Stimulated activated CD8-positive, alpha-beta memory T cell treated with anti-CD3 and anti-CD28 coated beads, Interleukin-7, amount 100 ng/mL, for 24 hours (primary cell): ENCODE data around the gene STAT5B.
A peak's percentile ranks its signal among the peaks of the same experiment; 100 is the strongest.

ENCODE experiments used
- DNase-seq: peaks from one replicate; pipeline ENCODE4 v3.0.0-alpha.2; 2020; ENCODE audit warnings: low read depth

STAT5B gene

DNA sequence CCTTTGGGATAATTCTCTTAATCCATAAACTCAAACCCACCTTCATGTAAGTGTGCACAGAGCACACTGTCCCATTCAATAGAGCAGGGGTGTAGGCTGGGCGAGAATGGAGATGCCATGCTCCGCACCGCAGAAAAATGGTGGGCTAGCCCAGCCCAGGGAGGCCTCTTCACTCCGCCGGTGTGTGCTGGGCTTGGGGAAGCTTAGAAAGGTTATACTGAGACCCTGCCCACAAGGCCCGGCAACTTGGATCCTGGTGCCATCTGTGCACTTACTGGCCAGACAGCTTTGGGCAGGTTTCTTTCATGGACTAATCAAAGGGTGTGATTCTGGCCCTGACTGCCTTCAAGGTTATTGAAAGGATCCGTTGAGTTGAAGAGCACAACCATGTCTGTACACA, 8.4 kb upstream of the STAT5B start:
- DNase-seq = no peak

GRCh38 chr17:42284024-42284369, 7.8 kb upstream of the STAT5B start:
- DNase-seq = no peak

GRCh38 chr17:42283241-42284023, 7.2 kb upstream of the STAT5B start:
- no peak for DNase-seq

DNA sequence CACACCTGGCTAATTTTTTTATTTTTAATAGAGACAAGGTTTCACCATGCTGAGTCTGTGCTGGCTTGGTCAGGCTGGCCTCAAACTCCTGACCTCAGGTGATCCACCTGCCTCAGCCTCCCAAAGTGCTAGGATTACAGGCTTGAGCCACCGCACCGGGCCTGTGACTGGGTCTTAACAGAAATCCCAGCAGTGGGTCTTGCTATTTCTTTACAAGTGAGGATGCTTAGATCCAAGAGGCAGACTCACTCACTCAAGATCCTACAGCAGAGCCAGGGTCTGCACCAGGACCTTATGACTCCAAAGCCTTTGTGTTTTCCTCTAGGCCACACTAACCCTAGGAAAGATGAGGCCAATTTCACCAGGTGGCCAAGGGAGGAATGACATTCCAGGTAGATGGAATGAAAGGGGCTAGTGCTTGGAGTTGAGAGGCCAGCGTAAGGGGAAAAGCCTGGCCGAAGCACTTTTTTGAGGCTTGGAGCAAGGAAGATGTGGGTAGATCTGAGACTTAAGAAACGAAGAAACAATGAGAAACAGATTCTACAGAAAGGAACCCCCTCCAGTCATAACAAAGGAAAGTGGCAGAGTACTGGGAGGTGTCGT, 6.4 kb upstream of the STAT5B start:
- DNase-seq = no peak

DNA sequence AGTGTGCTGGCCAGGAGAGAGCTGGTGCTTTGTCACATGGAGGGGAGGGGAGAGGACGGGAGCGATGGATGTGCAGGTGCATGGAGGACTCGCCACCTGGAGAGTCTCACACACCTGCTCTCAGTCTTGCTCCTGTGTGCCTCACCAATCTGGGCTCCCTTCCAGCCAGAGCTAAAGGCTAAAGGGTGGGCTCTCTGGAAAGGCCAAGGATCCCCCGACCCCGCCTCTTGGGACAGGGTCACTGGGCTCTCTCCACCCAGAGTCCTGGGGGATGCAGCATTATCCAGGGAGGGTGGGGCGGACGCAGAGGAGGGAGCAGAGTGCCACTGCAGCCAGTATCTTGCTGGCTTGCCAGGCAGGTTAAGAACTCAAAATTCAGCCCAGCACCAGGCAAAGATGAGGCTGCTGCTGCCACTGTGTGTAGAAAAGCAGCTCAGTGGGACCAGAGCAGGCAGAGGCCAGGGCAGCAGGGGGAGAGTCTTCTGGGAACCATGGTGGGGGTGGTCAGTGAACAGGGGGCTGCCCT, 5.4 kb upstream of the STAT5B start:
- no peak for DNase-seq

DNA sequence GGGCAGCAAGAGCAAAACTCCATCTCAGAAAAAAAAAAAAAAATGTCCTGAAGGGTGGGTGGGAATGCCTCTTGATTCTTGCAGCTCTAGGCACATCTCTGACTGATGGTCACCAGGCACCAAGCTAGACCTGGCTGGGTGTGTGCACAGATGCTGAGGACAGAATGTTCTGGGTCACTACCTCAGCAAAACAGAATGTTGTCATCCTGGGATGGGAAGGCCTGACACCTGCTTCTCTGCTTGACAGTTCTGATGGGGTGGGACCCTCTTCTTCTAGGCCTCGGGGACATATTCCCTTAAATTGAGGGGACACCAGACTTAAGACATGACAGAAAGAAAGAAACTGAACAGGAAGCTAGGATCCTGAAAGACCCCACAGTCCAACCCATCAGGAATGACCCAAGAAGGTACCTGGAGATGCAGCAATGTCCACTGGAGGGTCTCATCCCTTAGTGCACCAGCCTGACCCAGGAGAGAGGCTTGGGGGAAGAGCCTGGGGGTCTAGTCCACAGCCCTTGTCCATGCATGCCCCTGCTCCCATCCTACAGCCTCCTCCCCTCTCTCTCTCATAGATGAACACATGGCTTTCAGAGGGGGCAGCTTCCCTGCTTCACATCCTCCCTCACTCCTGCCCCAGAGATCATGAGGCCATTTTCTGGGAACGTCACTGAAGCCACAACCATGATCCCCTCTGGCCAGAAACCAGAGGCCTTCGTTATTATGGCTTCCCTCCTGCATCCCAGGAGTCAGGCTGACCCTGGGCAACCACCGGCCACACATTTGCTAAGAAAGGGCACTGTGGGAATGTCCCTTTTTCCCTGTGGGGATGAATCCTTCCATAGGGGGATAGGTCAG, 3.8 kb upstream of the STAT5B start:
- DNase-seq = no peak

GRCh38 chr17:42277342-42277712, 1.1 kb upstream of the STAT5B start:
- no peak for DNase-seq

DNA sequence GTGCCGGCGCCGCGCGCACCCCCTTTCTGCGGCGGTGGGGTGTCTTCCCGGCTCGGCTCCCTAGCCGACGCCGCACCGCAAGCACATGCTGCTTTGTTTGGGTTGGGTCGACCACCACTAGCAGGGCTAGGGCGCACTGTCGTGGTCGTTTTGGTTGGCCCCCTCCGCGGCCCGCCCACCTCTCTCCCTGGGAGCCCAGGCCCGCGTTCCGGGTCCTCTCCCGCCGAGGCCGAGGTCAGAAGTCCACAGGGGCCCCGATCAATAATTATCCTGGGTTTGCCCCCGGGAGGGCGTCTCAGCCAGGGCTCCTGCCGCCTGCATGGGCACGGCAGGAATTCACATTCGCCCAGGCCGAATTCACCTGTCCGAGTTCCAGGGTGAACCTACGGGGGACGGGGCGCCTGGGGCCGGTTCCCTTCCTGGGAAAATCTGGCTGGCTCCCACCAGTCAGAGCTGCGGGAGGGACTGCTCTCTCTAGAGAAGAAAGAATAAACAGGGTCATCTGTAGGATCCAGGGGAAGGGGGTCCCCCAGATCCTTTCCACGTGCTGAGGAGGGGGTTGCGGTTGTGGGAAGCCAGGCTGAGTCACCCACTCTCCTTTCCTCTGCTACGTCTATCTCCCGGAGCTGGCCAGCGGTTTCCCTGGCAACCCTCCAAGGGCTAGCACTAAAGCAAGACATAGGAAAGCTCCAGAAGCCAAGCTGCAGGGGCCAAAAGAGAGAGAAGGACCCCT, 584 bp upstream of the STAT5B start:
- no peak for DNase-seq

DNA sequence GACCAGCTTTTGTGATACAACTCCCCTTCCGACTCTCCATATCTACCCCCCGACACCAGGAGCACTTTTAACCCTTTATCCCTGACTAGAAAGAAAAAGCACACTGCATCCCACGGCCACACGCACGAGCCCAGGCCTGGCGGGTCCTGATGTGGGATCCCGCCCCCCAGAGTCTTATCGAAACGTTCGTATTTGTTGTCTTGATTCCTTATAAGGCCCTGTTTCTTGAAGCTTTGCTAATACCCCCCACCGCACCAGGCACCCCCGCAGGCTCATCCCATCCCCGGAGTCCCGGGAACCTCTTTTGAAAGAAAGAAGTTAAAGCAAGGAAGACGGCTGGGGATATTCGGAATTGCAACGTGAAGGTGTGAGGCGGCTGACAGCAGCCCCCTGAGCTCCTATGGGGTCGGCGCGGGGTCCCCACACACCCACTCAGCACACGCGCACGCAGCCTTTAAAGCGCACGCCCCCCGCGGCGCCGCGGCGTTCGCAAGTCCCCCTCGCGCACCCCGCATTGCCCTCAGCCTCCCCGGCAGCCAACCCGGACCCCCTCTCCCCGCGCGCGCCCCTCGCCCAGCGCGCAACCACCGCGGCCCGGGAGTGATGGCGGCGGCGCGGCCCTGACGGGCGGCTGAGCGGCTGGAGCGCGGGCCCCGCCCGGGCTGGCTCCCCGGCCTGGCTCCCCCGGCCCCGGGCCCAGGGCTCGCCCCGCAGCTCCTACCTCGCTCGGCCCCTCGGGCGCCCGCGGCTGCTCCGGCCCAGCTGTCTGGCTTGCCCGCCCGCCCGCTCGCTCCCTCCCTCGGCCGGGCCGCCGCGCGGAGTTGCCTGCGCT, 448 bp downstream of the STAT5B start:
- DNase-seq = peak; percentile 14

DNA sequence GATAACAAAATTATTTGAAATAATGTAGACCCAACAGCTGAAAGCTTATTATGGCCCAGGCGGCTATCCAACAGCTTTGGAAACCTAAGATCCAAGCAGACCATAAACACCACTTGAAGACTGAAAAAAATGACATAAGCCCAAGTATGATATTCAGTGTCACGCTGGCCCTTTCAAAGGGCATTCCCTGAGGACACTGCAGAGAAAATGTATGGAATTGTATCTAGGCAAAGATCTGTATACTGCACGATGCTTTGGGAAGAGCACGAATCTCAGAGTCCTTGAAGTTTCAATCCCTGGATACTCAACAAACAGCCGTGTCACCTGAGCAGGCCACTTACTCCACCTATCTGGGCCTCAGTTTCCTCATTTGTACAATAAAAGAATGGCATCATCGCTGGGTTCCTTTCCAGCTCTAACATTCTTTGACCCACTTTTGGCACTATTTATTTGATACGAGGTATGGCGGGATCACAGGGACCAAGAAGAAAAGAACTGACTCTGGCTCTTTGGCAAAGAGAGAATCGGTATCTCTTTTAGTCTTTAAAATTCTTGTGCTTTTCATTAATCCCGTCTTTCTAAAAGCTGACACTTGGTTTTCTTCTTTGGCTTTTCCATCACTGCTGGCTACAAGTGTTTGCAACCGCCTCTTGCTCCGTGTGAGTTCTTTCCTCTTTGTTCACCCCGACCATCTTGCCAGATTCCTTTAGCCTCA, 1.2 kb downstream of the STAT5B start:
- no peak for DNase-seq

DNA sequence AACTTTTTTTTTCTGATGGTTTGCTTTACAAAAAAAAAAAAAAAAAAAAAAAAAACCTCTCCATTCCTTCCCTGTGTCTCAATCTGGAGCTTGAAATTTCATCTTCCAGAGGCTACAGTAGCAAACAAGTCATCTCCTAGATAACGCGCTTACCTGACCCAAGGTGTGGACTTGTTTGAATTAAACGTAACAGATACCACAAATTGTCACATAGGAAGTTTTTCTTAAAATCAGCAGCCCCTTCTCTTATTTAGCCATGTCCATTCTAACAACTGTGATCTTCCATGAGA, 2.0 kb downstream of the STAT5B start:
- DNase-seq = no peak

- DNase-seq = no peak
Measured at GRCh38 chr17:42273474-42274252, 2.5 kb downstream of the STAT5B start.

- DNase-seq = no peak
Measured at GRCh38 chr17:42272162-42272907, 3.9 kb downstream of the STAT5B start.

GRCh38 chr17:42271779-42272035, 4.5 kb downstream of the STAT5B start:
- no peak for DNase-seq

DNA sequence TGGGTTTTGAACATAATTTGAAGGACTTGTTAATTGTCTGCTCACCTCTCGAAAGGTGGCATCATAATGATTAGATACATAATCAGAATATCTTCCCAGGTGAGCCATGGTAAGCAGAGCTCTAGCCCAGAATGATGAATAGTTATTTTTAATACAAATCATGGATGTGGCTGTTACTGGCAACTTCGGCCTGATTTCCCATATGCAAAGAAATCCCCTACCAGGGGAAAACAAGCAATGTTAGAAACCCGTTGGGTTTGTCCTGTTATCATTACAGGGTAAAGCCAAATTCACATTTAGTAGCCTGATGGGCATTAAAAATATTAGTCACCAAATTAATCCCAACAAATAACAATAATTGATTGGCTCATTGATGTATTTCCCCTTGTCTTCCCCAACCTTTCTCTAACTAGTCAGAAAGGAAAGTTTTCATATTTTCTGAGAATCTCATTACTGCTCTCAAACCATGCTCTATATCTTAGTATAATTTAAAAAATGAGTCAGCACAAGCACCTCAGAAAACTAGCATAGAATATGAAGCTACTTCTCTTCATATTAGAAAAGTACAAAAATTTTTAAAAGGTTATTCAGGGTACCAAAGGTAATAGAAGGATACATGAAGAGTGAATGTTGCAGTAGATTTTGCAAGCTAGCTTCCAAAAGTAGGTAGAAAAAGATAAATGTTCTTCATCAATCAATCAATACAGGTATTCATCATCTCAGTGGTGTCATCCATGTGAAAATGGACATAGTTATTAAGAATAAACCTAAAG, 5.0 kb downstream of the STAT5B start:
- DNase-seq = no peak

DNA sequence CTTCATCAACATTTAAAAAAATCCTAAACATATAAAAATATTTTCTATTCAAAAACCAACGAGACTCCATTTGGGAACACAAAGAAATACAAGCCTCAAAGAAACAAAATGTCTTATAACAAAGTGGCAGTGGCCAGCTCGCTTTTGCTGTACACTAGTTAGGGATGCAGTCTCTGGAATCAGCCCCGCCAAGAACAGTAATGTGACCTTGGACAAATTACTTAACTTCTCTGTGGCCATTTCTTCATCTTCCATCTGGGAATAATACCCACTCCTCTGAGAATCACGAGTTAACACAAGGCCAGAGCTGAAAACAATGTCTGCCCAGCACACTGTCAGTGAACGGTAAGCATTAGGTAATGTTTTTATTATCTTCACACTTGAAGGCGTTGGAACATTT, 5.6 kb downstream of the STAT5B start:
- no peak for DNase-seq

GRCh38 chr17:42270170-42270535, 6.0 kb downstream of the STAT5B start:
- no peak for DNase-seq

DNA sequence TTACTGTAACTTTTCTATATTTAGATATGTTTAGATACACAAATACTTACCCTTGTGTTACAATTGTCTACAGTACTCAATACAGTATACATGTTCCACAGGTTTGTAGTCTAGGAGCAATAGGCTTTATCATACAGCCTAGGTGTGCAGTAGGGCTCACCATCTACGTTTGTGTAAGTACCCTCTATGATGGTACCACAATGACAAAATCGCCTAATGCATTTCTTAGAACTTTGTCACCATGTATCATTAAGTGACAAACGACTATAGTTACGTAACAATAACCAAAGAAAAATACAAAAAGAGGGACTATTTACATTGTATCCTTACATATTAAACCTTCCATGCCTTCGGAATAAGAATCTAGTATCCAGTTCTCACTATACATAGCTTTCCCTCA, 8.0 kb downstream of the STAT5B start:
- no peak for DNase-seq
